ENCODE measurements around the gene LRRC43.

DNA sequence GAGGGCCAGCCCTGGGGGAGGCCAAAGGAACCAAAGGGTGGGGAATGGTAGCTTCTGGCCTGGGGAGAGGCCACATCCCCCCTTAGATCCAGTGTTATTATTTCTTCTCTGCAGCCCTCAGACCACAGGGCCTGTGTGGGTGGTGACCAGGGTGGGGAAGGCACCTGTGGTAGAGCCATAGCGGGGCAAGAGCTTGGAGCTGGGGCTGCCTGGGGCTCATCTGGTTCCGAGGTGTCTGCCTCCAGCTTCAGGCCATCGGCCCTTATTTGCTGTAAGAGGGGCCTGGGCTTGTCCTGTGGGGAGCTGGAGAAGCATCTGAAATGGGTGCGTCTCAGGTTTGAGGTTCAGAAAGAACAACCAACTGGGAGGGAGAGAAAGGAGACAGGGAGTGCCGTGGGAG lies 18.5 kb downstream of the LRRC43 start:
- TF ChIP-seq, protein P1, sequence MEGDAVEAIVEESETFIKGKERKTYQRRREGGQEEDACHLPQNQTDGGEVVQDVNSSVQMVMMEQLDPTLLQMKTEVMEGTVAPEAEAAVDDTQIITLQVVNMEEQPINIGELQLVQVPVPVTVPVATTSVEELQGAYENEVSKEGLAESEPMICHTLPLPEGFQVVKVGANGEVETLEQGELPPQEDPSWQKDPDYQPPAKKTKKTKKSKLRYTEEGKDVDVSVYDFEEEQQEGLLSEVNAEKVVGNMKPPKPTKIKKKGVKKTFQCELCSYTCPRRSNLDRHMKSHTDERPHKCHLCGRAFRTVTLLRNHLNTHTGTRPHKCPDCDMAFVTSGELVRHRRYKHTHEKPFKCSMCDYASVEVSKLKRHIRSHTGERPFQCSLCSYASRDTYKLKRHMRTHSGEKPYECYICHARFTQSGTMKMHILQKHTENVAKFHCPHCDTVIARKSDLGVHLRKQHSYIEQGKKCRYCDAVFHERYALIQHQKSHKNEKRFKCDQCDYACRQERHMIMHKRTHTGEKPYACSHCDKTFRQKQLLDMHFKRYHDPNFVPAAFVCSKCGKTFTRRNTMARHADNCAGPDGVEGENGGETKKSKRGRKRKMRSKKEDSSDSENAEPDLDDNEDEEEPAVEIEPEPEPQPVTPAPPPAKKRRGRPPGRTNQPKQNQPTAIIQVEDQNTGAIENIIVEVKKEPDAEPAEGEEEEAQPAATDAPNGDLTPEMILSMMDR (conservative IDR thresholded peaks at IDR 0.05; ENCODE audit: low read depth, low read length), result no peak
- no peak for TF ChIP-seq EZH2 (IDR thresholded peaks at IDR 0.05; ENCODE audit: low read length, unreplicated experiment)
- no peak for TF ChIP-seq EZH2phosphoT487 (IDR thresholded peaks at IDR 0.05; ENCODE audit: borderline replicate concordance, low read length)
